ENCODE measurements around the gene AMOTL2.

Gene AMOTL2

DNA sequence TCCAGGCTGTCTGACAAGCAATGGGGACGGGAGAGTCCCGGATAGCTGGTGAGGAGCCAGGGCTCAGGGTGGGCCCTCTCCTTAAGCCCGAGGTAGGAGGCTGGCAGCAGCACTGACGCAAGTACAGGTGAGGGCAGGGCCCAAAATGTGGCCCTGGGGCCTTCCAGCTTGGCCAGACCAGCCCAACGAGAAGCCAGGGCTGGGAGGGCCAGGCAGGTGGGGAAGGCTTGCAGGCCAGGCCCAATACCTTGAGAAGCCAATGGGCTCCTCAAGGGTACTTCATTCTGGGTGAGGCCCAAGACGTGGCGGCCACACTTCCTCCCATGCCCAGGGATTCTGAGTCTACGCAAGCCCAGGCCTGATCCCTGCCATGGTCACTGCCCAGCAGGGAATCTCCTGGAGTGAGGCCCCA, 37.2 kb downstream of the AMOTL2 start:
- peaks cover 47% of the 10 kb centered on the region for H3K4me1 Mint-ChIP-seq
- H3K27ac Mint-ChIP-seq: no peak overlapping the region
- no peaks in the 10 kb centered on the region for H3K36me3 Mint-ChIP-seq (ENCODE audit: low read depth)
- no peaks in the 10 kb centered on the region for H3K9me3 Mint-ChIP-seq
- H3K27me3 Mint-ChIP-seq (ENCODE audit: low read depth): no peaks in the 10 kb centered on the region
- H3K4me3 Mint-ChIP-seq: no peak overlapping the region
- TF ChIP-seq, protein P1, sequence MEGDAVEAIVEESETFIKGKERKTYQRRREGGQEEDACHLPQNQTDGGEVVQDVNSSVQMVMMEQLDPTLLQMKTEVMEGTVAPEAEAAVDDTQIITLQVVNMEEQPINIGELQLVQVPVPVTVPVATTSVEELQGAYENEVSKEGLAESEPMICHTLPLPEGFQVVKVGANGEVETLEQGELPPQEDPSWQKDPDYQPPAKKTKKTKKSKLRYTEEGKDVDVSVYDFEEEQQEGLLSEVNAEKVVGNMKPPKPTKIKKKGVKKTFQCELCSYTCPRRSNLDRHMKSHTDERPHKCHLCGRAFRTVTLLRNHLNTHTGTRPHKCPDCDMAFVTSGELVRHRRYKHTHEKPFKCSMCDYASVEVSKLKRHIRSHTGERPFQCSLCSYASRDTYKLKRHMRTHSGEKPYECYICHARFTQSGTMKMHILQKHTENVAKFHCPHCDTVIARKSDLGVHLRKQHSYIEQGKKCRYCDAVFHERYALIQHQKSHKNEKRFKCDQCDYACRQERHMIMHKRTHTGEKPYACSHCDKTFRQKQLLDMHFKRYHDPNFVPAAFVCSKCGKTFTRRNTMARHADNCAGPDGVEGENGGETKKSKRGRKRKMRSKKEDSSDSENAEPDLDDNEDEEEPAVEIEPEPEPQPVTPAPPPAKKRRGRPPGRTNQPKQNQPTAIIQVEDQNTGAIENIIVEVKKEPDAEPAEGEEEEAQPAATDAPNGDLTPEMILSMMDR (IDR thresholded peaks at IDR 0.05; ENCODE audit: unreplicated experiment in 3 of 3): no peak

DNA sequence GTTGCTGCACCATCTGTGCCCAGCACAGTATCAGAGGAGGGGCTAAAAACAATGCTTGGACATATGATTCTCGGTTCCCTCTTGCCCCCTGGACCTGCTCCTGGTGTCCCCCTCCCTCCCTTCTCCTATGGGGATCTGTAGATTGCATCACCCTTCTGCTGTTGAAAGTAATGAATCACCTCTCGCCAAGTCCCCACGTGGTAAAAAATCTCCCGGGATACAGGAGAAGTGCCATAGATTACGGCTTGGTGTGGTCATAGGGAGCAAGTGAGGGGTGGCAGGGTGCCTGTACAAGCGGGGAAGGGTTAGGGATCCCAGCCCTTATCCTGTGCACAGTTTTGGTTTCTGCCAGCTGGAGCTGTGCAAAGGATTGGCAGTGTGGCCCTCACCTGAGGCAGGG, 37.7 kb downstream of the AMOTL2 start:
- Mint-ChIP-seq H3K27ac (peak overlapping the region in 1 of 3 experiments; percentile 10), H3K4me3 (no peak overlapping the region), H3K9me3 (no peaks in the 10 kb centered on the region), H3K36me3 (ENCODE audit: low read depth) (no peaks in the 10 kb centered on the region), H3K4me1 (peaks cover 51% of the 10 kb centered on the region), H3K27me3 (ENCODE audit: low read depth) (no peaks in the 10 kb centered on the region)
- TF ChIP-seq, protein P1 (IDR thresholded peaks at IDR 0.05; ENCODE audit: unreplicated experiment in 3 of 3): no peak

DNA sequence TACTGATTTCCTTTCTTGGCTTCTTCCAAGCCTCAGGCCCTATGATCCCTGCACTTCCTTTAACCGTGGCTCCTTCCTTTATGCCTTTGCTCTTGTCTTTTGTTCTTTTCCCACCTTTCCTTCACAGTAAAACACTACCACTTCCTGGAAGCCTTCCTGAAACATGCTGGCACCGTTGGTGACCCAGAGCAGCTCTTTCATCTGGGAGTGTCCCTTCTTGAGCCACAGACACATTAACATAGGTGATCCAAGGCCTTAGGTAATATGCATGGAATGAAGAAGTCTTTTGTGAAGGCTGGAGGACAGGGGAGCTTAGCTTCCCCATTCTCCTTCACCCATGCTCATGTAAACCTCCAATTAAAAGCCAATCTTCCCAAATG, 39.4 kb downstream of the AMOTL2 start:
- TF ChIP-seq, protein P1 (IDR thresholded peaks at IDR 0.05; ENCODE audit: unreplicated experiment in 3 of 3): no peak
- Mint-ChIP-seq H3K9me3 (no peaks in the 10 kb centered on the region), H3K27me3 (ENCODE audit: low read depth) (no peaks in the 10 kb centered on the region), H3K36me3 (ENCODE audit: low read depth) (no peaks in the 10 kb centered on the region), H3K4me3 (no peak overlapping the region), H3K4me1 (peaks cover 49% of the 10 kb centered on the region), H3K27ac (peak overlapping the region in 1 of 3 experiments; percentile 23)

DNA sequence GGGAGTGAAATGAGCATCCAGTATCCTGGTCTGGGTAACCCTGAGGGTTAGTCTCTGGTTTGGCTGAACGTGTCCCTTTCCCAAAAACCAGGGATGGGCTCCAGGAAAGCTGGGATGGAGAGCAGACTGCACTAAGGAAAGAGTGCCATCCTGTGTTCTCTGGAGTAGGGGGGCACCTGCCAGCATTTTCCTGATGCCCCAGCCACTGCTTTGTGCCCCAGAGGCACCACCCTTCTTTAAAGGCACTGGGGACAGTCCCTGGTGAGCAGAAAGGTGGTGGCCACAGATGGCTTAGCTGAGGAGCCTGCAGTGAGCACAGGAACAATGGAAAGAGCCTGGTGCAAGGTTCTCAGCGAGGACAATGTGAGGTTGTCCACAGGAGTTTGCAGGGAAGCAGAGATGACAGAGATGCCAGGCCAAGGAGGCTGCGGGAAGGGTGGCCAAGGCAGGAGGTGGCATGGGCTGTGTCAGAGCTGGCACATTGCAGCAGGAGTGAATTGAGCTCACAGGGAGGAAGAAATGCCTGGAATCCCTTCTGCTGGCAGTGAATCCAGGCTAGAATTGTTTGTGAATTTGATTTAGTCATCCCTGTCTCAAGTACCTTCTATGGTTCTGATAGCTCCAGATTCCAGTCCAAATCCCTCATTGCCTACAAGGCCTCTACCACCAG, 39.9 kb downstream of the AMOTL2 start:
- no peaks in the 10 kb centered on the region for H3K27me3 Mint-ChIP-seq (ENCODE audit: low read depth)
- no peaks in the 10 kb centered on the region for H3K36me3 Mint-ChIP-seq (ENCODE audit: low read depth)
- H3K9me3 Mint-ChIP-seq: no peaks in the 10 kb centered on the region
- H3K27ac Mint-ChIP-seq: peak overlapping the region in 2 of 3 experiments; percentile 23 to 59
- H3K4me1 Mint-ChIP-seq: peaks cover 44% of the 10 kb centered on the region
- TF ChIP-seq, protein P1 (IDR thresholded peaks at IDR 0.05; ENCODE audit: unreplicated experiment in 3 of 3): no peak
- H3K4me3 Mint-ChIP-seq: no peak overlapping the region

DNA sequence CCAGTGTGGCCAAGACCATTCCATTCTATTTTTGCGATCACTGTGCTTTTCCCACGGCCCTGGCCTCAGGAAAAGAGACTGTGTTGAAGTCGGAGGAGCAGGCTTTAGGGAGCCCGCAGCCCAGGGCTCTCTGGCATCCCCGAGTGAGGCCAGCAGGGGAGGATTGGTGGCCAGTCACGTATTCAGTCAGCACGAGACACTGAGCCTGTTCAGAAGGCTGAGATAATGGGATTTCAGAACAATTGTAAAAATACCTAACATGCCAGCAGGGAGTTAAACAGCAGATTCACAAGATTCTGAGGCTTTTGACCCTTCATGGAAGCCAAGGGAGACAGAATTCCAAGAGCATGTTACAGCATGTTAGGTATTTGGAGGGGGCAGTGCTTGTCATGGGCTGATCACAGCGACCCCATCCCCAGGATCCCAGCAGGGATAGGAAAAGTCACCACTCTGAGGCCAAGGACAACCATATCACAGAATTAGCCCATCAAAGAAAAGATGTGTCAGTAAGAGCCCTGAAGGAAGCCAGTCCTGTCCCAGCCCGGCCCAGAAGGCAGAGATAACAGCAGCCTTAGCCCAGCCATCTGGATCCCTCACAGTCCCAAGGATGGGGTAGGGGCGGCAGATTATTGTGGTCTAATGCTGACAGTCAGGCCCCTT, 40.6 kb downstream of the AMOTL2 start:
- TF ChIP-seq, protein P1 (IDR thresholded peaks at IDR 0.05; ENCODE audit: unreplicated experiment in 3 of 3): no peak
- Mint-ChIP-seq H3K27ac (peak overlapping the region; percentile 59 to 82 (median 79)), H3K27me3 (ENCODE audit: low read depth) (no peaks in the 10 kb centered on the region)

DNA sequence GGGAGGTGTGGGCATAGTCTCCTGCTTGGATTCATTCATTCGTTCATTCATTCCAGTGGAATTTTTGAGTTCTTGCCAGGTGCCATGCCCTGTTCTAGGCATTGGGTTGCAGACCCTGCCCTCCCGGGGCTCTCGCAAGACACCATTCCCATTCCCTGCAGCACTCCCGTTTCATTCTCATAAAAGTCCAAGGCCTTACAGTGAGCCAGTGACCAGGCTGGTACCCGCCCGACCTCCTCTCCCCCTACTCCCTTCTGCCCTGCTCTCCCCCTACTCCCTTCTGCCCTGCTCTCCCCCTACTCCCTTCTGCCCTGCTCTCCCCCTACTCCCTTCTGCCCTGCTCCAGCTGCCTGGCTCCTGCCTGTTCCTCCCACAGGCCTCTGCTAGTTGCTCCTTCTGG, 41.9 kb downstream of the AMOTL2 start:
- TF ChIP-seq, protein P1 (IDR thresholded peaks at IDR 0.05; ENCODE audit: unreplicated experiment in 3 of 3): no peak
- no peak overlapping the region for H3K4me3 Mint-ChIP-seq
- H3K36me3 Mint-ChIP-seq (ENCODE audit: low read depth): no peaks in the 10 kb centered on the region
- H3K27me3 Mint-ChIP-seq (ENCODE audit: low read depth): no peaks in the 10 kb centered on the region
- no peaks in the 10 kb centered on the region for H3K9me3 Mint-ChIP-seq
- peak overlapping the region in 2 of 3 experiments; percentile 80 to 91 for H3K27ac Mint-ChIP-seq
- H3K4me1 Mint-ChIP-seq: peaks cover 53% of the 10 kb centered on the region

More for the DNA sequence above, 40.6 kb downstream of the AMOTL2 start:
- H3K36me3 Mint-ChIP-seq (ENCODE audit: low read depth): no peaks in the 10 kb centered on the region
- H3K4me1 Mint-ChIP-seq: peaks cover 43% of the 10 kb centered on the region
- H3K4me3 Mint-ChIP-seq: no peak overlapping the region
- H3K9me3 Mint-ChIP-seq: no peaks in the 10 kb centered on the region
